Neural crest cell (in vitro differentiated cells): ENCODE data around the gene NOL4L. TPM values are rescaled to one million over a fixed set of nuclear protein-coding genes. Genes with fewer than 3 reads are reported as not detected.

Experiments
- DNase-seq: peaks from one replicate; pipeline ENCODE4 v3.0.0; 2021; ENCODE audit warnings: low read depth, mixed read lengths, low spot score
- H3K27ac Mint-ChIP-seq: one replicate; pipeline ENCODE4 v1.8.0; 2021; ENCODE audit warnings: mild to moderate bottlenecking, mixed read lengths; ENCODE audit not compliant: unreplicated experiment
- H3K27me3 Mint-ChIP-seq: 2 replicates; pipeline ENCODE4 v1.8.0; 2021; ENCODE audit warnings: low read depth, mild to moderate bottlenecking, mixed read lengths
- H3K36me3 Mint-ChIP-seq: 2 replicates; pipeline ENCODE4 v1.8.0; 2021; ENCODE audit warnings: low read depth, mild to moderate bottlenecking, mixed read lengths
- H3K4me1 Mint-ChIP-seq: 2 replicates; pipeline ENCODE4 v1.8.0; 2021; ENCODE audit warnings: mixed read lengths
- H3K4me3 Mint-ChIP-seq: one replicate; pipeline ENCODE4 v1.8.0; 2021; ENCODE audit warnings: mild to moderate bottlenecking, mixed read lengths
- H3K9me3 Mint-ChIP-seq: 2 replicates; pipeline ENCODE4 v1.8.0; 2021; ENCODE audit warnings: mixed read lengths
- total RNA-seq: library from RNA; stranded (reverse); gene quantifications from 2 replicates; pipeline ENCODE4 v1.2.1, GENCODE V29; 2021
- TF ChIP-seq, protein P1 (sequence below): fragments of 200-600 bp; sonication (generic); conservative IDR thresholded peaks from 2 replicates; pipeline ENCODE4 v1.5.0; 2021; ENCODE audit warnings: antibody characterized with exemption, mild to moderate bottlenecking

NOL4L gene
- total RNA-seq, 1 donor from 2014 or later = 52.3 TPM

DNA sequence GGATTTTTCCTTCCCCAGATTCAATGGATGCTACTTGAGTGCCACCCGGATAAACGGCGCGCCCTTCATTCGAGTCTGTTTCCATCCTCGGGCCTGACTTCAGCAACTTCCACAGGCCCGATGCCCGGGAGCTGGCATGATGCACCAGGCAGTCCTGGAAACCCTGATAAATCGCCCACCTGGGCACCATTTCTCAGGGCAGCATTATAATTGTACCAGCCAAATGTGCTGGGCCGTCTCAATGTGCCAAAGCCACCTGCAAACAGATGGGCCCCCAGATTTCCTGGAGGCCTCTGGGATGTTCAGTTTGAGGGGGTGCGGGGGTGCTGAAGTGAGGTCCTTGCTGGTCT is 65.8 kb downstream of the NOL4L start:
- TF ChIP-seq, protein P1, sequence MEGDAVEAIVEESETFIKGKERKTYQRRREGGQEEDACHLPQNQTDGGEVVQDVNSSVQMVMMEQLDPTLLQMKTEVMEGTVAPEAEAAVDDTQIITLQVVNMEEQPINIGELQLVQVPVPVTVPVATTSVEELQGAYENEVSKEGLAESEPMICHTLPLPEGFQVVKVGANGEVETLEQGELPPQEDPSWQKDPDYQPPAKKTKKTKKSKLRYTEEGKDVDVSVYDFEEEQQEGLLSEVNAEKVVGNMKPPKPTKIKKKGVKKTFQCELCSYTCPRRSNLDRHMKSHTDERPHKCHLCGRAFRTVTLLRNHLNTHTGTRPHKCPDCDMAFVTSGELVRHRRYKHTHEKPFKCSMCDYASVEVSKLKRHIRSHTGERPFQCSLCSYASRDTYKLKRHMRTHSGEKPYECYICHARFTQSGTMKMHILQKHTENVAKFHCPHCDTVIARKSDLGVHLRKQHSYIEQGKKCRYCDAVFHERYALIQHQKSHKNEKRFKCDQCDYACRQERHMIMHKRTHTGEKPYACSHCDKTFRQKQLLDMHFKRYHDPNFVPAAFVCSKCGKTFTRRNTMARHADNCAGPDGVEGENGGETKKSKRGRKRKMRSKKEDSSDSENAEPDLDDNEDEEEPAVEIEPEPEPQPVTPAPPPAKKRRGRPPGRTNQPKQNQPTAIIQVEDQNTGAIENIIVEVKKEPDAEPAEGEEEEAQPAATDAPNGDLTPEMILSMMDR = no peak
- Mint-ChIP-seq H3K27ac (no peak overlapping the region), H3K4me3 (no peak overlapping the region), H3K27me3 (no peaks in the 10 kb centered on the region), H3K4me1 (peaks cover 85% of the 10 kb centered on the region), H3K9me3 (no peaks in the 10 kb centered on the region), H3K36me3 (peaks cover 6% of the 10 kb centered on the region)
- DNase-seq = no peak

DNA sequence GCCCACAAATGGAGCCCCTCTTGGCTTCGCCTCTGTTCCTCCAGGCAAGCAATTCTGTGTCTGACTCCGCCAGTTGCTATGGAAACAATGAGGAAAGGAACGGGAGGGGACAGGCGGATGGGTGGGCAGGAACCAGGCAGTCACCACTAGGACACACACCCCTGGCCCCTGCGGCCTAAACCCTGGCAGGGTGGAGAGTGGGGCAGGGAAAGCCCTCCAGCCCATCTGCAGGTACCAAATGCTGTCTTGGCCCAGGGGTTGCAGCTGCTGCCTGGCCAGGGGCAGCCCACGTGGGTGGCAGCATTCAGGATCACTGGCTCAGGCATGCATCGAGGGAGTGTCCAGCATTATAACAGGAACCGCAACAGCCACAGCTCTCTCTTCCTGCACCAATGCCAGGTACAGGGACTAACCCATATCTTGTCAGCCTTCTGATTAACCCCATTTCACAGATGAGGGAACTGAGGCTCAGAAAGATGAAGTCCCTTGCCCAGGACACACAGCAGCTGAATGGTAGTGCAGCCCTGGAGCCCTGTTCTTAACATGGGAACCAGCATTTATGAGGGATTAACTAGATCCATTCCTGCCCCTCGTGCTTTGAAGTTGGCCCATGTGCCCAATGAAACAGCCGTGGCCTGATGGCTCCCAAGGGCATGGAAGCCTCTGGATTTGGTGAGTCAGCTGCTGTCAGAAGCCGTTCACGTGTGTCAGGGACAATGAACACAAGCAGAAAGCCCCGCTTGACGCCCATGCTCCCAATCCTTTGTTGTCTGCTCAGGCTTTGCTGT is 66.3 kb downstream of the NOL4L start:
- H3K4me1 Mint-ChIP-seq = peaks cover 79% of the 10 kb centered on the region
- H3K36me3 Mint-ChIP-seq = peaks cover 6% of the 10 kb centered on the region
- H3K9me3 Mint-ChIP-seq = no peaks in the 10 kb centered on the region
- TF ChIP-seq, protein P1 = no peak
- no peak for DNase-seq
- H3K4me3 Mint-ChIP-seq = peak overlapping the region; percentile 9
- peak overlapping the region; percentile 62 for H3K27ac Mint-ChIP-seq
- H3K27me3 Mint-ChIP-seq = no peaks in the 10 kb centered on the region

DNA sequence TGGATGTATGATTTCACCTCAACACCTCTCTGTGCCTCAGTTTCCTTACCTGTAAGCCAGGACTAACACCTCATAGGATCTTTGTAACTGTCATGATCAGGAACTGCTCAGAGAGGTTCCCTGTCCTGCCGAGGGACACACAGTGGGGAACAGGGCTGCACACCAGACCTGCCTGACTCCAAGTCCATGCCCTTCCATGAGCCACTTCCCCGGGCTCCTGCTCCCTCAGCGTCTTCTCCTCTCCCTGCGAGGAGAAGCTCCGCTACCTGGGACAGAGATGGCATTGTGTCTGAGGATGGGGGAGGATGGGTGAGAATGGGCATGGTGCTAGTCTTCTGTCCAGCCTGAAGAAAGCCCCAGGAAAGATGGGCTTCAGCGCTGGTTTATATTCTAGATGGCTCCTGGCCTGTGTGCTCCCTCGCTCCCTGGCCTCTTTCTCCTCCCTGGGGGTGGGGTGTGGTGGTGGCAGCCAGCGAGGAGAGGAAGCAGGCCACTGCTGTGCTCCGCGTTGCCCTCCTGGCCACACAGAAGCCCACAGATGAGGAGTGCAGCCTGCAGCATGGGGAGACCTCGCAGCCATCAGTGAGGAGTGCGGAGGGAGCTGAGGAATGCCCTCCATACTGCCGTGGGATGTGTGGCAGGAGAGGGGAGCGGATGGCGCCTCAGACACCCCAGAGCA is 67.1 kb downstream of the NOL4L start:
- no peaks in the 10 kb centered on the region for H3K27me3 Mint-ChIP-seq

DNA sequence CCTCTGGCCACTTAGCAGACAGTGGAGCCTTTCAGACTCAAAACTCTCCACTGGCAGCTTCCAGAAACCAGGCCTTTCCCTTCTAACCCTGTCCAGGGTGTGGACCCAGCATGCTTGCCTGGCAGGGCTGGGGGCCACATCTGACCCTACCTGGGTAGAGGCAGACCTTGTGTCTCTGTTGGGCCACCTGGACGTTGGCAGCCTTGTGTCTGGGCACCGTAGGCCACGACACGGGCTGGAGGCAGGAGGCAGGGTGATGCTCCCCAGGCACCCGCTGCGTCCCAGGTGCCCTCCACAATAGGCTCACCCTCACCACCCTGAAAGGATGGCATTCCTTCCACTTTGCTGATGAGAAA is 67.6 kb downstream of the NOL4L start:
- H3K27me3 Mint-ChIP-seq = no peaks in the 10 kb centered on the region
- no peak for DNase-seq
- peaks cover 69% of the 10 kb centered on the region for H3K4me1 Mint-ChIP-seq
- no peaks in the 10 kb centered on the region for H3K9me3 Mint-ChIP-seq
- no peak overlapping the region for H3K27ac Mint-ChIP-seq
- H3K36me3 Mint-ChIP-seq = peaks cover 6% of the 10 kb centered on the region
- TF ChIP-seq, protein P1 = no peak
- H3K4me3 Mint-ChIP-seq = no peak overlapping the region

More for the DNA sequence above, 67.1 kb downstream of the NOL4L start:
- TF ChIP-seq, protein P1 = no peak
- DNase-seq = no peak
- H3K4me1 Mint-ChIP-seq = peaks cover 72% of the 10 kb centered on the region
- peaks cover 6% of the 10 kb centered on the region for H3K36me3 Mint-ChIP-seq
- H3K9me3 Mint-ChIP-seq = no peaks in the 10 kb centered on the region
- peak overlapping the region; percentile 9 for H3K4me3 Mint-ChIP-seq
- H3K27ac Mint-ChIP-seq = peak overlapping the region; percentile 62

DNA sequence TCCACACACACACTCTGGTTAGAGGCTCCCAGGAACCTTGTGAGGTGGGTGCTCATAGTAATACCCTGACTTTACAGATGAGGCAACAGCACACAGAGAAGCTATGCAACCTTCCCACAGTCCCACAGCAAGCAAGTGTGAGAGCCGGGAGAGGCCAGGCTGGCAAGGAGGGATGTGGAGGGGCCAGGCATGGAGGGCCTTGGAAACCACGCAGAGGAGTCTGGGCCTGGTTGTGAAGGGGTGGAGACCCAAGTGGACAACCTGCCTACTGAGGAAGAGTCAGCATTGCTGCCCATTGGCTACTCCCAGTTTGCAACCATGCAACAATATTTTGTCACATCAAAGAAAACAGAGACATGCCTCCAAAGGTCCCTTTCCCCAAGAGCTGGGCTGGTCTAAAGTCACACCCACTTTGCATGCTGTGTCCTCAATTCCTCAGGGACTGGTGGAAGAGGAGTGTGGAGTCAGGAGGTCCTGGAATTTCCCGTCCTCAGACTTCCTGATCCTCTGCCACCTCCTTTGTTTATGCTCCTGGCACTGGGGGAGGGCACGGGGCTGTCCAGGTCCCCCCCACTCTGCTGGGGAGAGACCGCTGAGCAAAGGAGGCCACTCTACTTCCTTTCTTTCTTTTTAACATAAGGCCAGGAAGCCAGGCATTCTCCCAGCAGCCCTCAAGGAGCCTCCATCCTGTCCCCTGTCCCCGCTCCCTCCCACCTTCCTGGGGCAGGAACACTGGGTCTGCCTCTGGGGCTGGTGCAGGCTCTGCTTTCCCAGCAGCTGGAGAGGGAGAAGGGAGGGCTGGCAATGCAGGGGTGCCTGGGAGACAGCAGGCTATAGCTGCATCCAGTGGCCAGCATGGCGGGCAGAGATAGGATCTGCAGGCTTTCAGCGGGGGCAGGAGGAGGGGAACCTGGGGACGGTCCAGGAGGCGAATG is 68.3 kb downstream of the NOL4L start:
- H3K27ac Mint-ChIP-seq = peak overlapping the region; percentile 50
- peaks cover 6% of the 10 kb centered on the region for H3K36me3 Mint-ChIP-seq
- DNase-seq = no peak
- TF ChIP-seq, protein P1 = no peak
- H3K9me3 Mint-ChIP-seq = no peaks in the 10 kb centered on the region
- H3K4me1 Mint-ChIP-seq = peaks cover 69% of the 10 kb centered on the region
- no peaks in the 10 kb centered on the region for H3K27me3 Mint-ChIP-seq
- H3K4me3 Mint-ChIP-seq = no peak overlapping the region
